Measurements from ENCODE around the gene KLHL3. TPM values are rescaled to one million over a fixed set of nuclear protein-coding genes. Genes with fewer than 3 reads are reported as not detected.
A peak's percentile ranks its signal among the peaks of the same experiment; 100 is the strongest.
"Not testable (repeated sequence)": the region's sequence is repeated elsewhere in the genome, so short reads cannot be mapped to it uniquely, and the experiment has no call there.

KLHL3 gene
- 5.8 TPM for polyA plus RNA-seq (2012; ENCODE audit: insufficient read depth, insufficient read length)

GRCh38 chr5:137735555-137736284 lies at the start of gene KLHL3:
Gene KLHL3, minus strand, starts transcription at chr5:137736089. Its CDS starts 443 bp downstream, at chr5:137735646.
- peak within 1 kb of the TSS; percentile 41 for H3K4me3 ChIP-seq (ENCODE audit: low read length)
- DNase-seq (ENCODE audit: low read depth, low spot score), result peak; percentile 78

DNA sequence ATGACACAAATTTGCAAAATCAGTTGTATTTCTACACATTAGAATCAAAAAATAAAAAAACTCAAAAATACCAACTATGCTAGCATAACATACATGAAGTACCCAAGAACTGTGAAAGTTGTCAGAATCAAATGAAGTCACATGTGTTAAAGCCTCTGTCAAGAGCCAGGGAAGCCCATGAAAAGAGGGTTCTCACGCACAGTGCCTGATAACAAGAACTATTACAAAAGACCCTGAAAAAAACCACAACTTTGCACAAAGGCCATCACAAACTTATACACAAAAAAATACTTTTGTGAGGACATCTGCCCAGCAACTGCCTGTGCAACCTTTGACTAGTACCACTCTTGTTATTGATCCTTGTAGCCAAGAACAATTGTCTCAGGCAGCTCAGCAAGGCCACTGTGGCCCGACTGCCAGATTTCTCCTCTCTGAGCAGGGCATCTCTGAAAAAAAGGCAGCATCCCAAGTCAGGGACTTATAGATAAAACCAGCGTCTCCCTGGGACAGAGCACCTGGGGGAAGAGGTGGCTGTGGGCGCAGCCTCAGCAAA lies 47.2 kb upstream of the KLHL3 start:
- H3K4me3 ChIP-seq (ENCODE audit: low read length), result no peak overlapping the region

GRCh38 chr5:137782055-137782454 lies 46.2 kb upstream of the KLHL3 start:
- no peak overlapping the region for H3K4me3 ChIP-seq (ENCODE audit: low read length)
- no peak for DNase-seq (ENCODE audit: low read depth, low spot score)

More for the DNA sequence above, 47.2 kb upstream of the KLHL3 start:
- no peak for DNase-seq (ENCODE audit: low read depth, low spot score)

GRCh38 chr5:137778772-137779564 lies 43.1 kb upstream of the KLHL3 start:
- peak; percentile 33 for DNase-seq (ENCODE audit: low read depth, low spot score)
- H3K4me3 ChIP-seq (ENCODE audit: low read length), result no peak overlapping the region

DNA sequence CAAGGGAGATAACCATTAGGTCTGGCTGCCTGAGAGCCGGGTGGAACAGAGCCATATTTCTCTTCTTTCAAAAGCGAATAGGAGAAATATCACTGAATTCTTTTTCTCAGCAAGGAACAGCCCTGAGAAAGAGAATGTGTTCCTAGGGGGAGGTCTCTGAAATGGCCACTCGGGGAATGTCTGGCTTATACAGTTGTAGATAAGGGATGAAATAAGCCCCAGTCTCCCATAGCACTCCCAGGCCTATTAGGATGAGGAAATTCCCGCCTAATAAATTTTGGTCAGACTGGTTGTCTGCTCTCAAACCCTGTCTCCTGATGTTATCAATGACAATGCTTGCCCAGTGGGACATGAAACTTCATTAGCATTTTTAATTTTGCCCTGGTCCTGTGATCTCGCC lies 32.0 kb upstream of the KLHL3 start:
- not testable (repeated sequence) for DNase-seq (ENCODE audit: low read depth, low spot score); H3K4me3 ChIP-seq (ENCODE audit: low read length)

- DNase-seq (ENCODE audit: low read depth, low spot score), result no peak
These were observed 25.7 kb upstream of the KLHL3 start for GRCh38 chr5:137761566-137761965.

GRCh38 chr5:137760719-137761516 lies 25.0 kb upstream of the KLHL3 start:
- DNase-seq (ENCODE audit: low read depth, low spot score), result no peak
- no peak overlapping the region for H3K4me3 ChIP-seq (ENCODE audit: low read length)

More at GRCh38 chr5:137761566-137761965, 25.7 kb upstream of the KLHL3 start:
- H3K4me3 ChIP-seq (ENCODE audit: low read length), result no peak overlapping the region

- DNase-seq (ENCODE audit: low read depth, low spot score), result no peak
- no peak overlapping the region for H3K4me3 ChIP-seq (ENCODE audit: low read length)
These were observed 24.4 kb upstream of the KLHL3 start for GRCh38 chr5:137760294-137760693.

- no peak for DNase-seq (ENCODE audit: low read depth, low spot score)
- no peak overlapping the region for H3K4me3 ChIP-seq (ENCODE audit: low read length)
These were observed 22.9 kb upstream of the KLHL3 start for GRCh38 chr5:137758715-137759306.

DNA sequence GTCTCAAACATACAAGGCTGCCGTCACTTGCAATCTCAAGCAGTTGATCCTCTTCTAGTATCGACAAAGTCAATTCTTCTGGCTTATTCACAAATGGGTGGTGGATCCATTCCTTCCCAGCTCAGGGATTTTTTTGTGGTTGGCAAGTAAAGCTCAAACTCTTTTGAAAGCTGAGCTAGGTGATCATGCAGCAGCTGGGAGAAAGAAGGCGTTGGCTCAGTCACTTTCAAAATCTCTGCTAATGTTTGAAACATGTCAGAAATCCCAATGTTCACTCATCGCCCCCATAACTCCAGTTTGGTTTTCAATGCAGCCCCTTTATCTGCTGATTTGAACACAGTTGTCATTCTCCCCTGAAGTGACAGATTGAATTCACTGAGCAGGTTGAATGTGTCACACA lies 22.2 kb upstream of the KLHL3 start:
- no peak overlapping the region for H3K4me3 ChIP-seq (ENCODE audit: low read length)
- DNase-seq (ENCODE audit: low read depth, low spot score), result no peak

DNA sequence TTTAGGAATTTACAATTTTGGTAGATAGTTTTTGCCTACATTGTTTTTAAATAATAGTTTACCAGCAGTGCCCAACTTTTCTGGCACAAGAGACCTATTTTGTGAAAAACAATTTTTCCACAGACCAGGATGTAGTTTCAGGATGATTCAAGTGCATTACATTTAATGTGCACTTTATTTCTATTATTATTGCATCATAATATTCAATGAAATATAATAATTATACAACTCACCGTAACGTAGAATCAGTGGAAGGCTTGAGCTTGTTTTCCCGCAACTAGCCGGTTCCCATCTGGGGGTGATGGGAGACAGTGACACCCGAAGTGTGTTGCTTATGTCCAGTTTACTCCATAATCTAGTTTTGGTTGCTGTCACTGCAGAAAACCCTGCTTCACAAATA lies 21.7 kb upstream of the KLHL3 start:
- DNase-seq (ENCODE audit: low read depth, low spot score), result no peak
- H3K4me3 ChIP-seq (ENCODE audit: low read length), result no peak overlapping the region

DNA sequence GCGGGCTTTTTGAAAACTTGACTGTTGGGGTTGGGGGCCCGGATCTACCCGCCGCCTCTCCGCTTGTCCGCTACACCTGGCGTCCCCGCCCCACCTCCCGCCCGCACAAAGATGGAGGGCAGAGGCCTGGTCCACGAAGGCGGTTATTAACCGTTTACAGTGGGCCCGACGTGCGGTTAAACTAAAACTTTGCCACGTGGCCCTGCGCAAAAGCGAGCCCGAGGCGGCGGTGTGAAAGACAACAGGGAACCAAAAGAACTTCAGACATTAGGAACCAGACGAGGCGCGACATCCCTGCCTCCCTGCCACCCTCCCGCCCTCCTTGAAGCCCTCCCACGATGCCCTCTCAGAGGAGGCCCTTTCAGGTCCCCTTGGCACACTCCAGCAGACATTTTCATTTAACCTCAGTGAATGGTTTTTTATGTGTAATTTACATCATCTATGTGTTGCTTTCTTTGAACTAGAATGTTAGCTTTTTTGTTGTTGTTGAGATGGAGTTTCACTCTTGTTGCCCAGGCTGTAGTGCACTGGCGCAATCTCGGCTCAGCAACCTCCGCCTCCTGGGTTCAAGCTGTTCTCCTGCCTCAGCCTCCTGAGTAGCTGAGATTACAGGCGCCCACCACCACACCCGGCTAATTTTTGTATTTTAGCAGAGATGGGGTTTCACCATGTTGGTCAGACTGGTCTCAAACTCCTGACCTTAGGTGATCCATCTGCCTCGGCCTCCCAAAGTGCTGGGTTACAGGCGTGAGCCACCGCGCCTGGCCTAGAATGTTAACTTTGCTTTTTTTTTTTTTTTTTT lies 19.3 kb upstream of the KLHL3 start:
- peak overlapping the region; percentile 96 for H3K4me3 ChIP-seq (ENCODE audit: low read length)
- no peak for DNase-seq (ENCODE audit: low read depth, low spot score)

DNA sequence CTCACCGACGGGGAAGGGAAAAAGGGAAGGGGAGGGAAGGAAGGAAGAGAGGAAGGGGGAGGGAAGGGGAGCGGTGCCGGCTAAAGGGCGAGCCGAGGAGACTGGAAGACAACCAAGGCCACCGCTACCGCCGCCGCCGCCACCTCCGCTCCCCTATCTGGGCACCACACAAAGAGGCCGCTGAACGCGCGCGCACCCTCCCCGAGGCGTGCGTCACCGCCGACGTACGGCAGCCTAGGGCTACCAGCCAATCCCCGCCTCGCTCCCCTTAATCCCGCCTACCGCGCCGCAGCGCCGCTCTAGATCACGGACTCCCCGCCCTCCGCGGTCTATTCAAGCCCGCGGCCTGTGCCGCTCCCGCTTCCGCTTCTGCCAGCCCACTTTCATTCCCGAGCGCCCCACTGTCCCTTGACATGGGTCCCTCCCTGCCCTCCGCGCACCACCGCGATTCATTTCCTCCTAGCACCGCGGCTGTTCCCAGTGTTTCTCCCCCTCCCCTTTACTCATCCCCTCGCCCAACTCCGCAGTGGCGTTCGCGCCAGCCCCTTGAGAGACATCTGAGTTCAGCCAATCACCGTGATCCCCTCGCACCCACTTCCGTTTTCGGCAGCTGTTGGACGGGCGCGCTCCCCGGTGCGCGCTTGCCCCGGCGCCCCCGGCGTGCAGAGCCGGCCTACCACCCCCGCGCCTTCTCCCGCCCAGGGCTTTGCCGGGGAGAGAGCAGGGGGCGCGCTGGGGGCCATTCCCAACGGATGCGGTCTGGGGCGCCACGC lies 18.5 kb upstream of the KLHL3 start, which contains the start of gene HNRNPA0:
TSS of gene HNRNPA0 (minus strand) at position 176 of the 773 bp plus-strand sequence. CDS start 297 bp downstream, outside the sequence.
- peak; percentile 97 for DNase-seq (ENCODE audit: low read depth, low spot score)
- H3K4me3 ChIP-seq (ENCODE audit: low read length), result peak within 1 kb of the TSS; percentile 96

DNA sequence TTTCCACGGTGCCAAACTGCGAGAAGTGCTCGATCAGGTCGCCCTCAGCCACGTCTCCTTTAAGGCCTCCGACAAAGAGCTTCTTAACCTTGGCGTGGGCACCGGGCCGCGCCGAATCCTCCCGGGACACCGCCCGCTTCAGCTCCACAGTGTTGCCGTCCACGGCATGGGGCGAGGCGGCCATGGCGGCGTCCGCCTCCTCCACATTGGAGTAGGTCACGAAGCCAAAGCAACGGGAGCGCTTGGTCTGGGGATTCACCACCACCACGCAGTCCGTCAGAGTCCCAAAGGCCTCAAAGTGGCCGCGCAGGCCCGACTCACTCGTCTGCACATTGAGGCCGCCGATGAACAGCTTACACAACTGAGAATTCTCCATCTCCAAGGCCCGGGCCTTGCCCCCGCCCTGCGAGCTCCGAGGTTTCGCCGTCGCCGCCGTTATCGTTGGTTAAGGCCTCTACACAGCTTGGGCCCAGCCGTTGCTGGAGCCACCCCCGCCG lies 17.9 kb upstream of the KLHL3 start:
- peak overlapping the region; percentile 96 for H3K4me3 ChIP-seq (ENCODE audit: low read length)
- DNase-seq (ENCODE audit: low read depth, low spot score), result no peak

GRCh38 chr5:137752905-137753690 lies 17.2 kb upstream of the KLHL3 start:
- no peak for DNase-seq (ENCODE audit: low read depth, low spot score)
- peak overlapping the region; percentile 96 for H3K4me3 ChIP-seq (ENCODE audit: low read length)

- peak; percentile 70 for DNase-seq (ENCODE audit: low read depth, low spot score)
- H3K4me3 ChIP-seq (ENCODE audit: low read length), result peak overlapping the region; percentile 96
These were observed 16.1 kb upstream of the KLHL3 start for GRCh38 chr5:137751869-137752491.

Measured in Jurkat, Clone E6-1 (cell line).